Activated CD4-positive, alpha-beta T cell treated with anti-CD3 and anti-CD28 coated beads, Interleukin-2, Interleukin-6, amounts not matched to agents 100 ng/mL and 50 ng/mL, durations not matched to agents 16 hours and 8 hours (primary cell): ENCODE measurements around the gene VPS41.
"Not testable (repeated sequence)": the region's sequence is repeated elsewhere in the genome, so short reads cannot be mapped to it uniquely, and the experiment has no call there.

Experiments
- DNase-seq: peaks from one replicate; pipeline ENCODE4 v3.0.0-alpha.2; 2020

VPS41 gene

GRCh38 chr7:38908759-38909335 is at the start of gene VPS41:
TSS of gene VPS41 (minus strand) at chr7:38909191. CDS start at chr7:38909174, 17 bp downstream.
- peak; percentile 88 for DNase-seq

- DNase-seq, result no peak
These were observed 46.9 kb upstream of the VPS41 start for GRCh38 chr7:38955892-38956291.

GRCh38 chr7:38953971-38954370 is 45.0 kb upstream of the VPS41 start:
- DNase-seq, result no peak

- DNase-seq, result no peak
These were observed 44.2 kb upstream of the VPS41 start for GRCh38 chr7:38953227-38953626.

GRCh38 chr7:38951213-38951612 is 42.2 kb upstream of the VPS41 start:
- no peak for DNase-seq

- no peak for DNase-seq
These were observed 41.3 kb upstream of the VPS41 start for GRCh38 chr7:38950309-38950708.

- not testable (repeated sequence) for DNase-seq
These were observed 38.5 kb upstream of the VPS41 start for GRCh38 chr7:38947541-38947940.

GRCh38 chr7:38942431-38943051 is 33.5 kb upstream of the VPS41 start:
- DNase-seq, result no peak

- DNase-seq, result no peak
These were observed 31.8 kb upstream of the VPS41 start for GRCh38 chr7:38940774-38941173.

- no peak for DNase-seq
These were observed 29.6 kb upstream of the VPS41 start for GRCh38 chr7:38938589-38938988.

GRCh38 chr7:38938001-38938485 is 29.1 kb upstream of the VPS41 start:
- no peak for DNase-seq

GRCh38 chr7:38936641-38937040 is 27.6 kb upstream of the VPS41 start:
- DNase-seq, result no peak

- no peak for DNase-seq
These were observed 25.5 kb upstream of the VPS41 start for GRCh38 chr7:38934536-38934935.

- DNase-seq, result no peak
These were observed 25.1 kb upstream of the VPS41 start for GRCh38 chr7:38934051-38934450.

- peak; percentile 65 for DNase-seq
These were observed 23.6 kb upstream of the VPS41 start for GRCh38 chr7:38932509-38933168.

- DNase-seq, result no peak
These were observed 20.6 kb upstream of the VPS41 start for GRCh38 chr7:38929460-38930171.

- DNase-seq, result no peak
These were observed 19.5 kb upstream of the VPS41 start for GRCh38 chr7:38928506-38928905.

GRCh38 chr7:38927751-38928150 is 18.8 kb upstream of the VPS41 start:
- DNase-seq, result no peak

GRCh38 chr7:38920731-38921130 is 11.7 kb upstream of the VPS41 start:
- DNase-seq, result no peak

- DNase-seq, result no peak
These were observed 7.4 kb upstream of the VPS41 start for GRCh38 chr7:38916396-38916795.

- DNase-seq, result no peak
These were observed 879 bp upstream of the VPS41 start for GRCh38 chr7:38909870-38910269.

GRCh38 chr7:38907766-38908165 is 1.2 kb downstream of the VPS41 start:
- DNase-seq, result no peak

- no peak for DNase-seq
These were observed 1.9 kb downstream of the VPS41 start for GRCh38 chr7:38907066-38907465.
